NT2/D1 (cell line): Measurements from ENCODE around the gene WDR36.

Source experiments
- YY1 ChIP-seq: IDR thresholded peaks from 2 replicates; pipeline ENCODE4 v1.6.1; 2011; ENCODE audit not compliant: insufficient read length, insufficient read depth
- ZNF274 ChIP-seq: IDR thresholded peaks from 2 replicates; pipeline ENCODE4 v1.6.1; 2011; ENCODE audit warnings: mild to moderate bottlenecking, low read depth, low read length

DNA sequence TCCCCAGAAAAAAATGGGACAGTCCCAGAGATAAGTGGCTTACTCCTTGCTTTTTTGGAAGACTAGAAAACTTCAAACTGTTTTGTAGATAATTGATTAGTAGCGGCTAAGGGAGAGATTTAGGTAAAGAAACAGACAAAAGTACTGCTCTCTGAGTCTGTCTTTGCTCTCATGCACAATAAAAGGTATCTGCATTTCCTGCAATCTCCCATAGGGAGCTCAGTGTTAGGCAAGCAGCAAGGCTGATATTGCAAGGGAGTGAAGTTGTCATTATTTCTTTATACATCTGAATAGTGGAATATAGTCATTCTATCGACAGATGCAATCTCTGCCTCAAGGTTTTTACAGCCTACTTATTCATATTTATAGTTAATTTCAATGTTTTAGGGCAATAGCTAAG, 77.1 kb downstream of the WDR36 start:
- no peak for TF ChIP-seq ZNF274
- TF ChIP-seq YY1, result no peak
